Neural cell (in vitro differentiated cells): ENCODE results near the gene CFB. TPM values are rescaled to one million over a fixed set of nuclear protein-coding genes. Genes with fewer than 3 reads are reported as not detected.
A peak's percentile ranks its signal among the peaks of the same experiment; 100 is the strongest.

ENCODE experiments used
- H2AFZ ChIP-seq: fragments of 200-600, 300-800 bp; sonication (generic), shearing (Covaris generic); 2 replicates; pipeline ENCODE4 v1.6.0; 2014; ENCODE audit warnings: low read depth, mild to moderate bottlenecking, antibody characterized with exemption, low read length, moderate library complexity
- H3F3A ChIP-seq: fragments of 200-600 bp; shearing (Covaris generic); 2 replicates; pipeline ENCODE4 v1.6.1; 2016; ENCODE audit warnings: mild to moderate bottlenecking, moderate library complexity, mixed read lengths, antibody characterized with exemption, low read length; ENCODE audit not compliant: insufficient read depth, poor library complexity, severe bottlenecking
- H3K27ac ChIP-seq: fragments of 200-600, 300-800 bp; sonication (generic), shearing (Covaris generic); 2 replicates; pipeline ENCODE4 v1.5.1; 2014; ENCODE audit warnings: mild to moderate bottlenecking, low read length, moderate library complexity
- H3K27me3 ChIP-seq: fragments of 300-800, 200-600 bp; sonication (generic), shearing (Covaris generic); 2 replicates; pipeline ENCODE4 v1.6.0; 2014; ENCODE audit warnings: mild to moderate bottlenecking, low read depth, low read length, moderate library complexity; ENCODE audit not compliant: insufficient read depth
- H3K36me3 ChIP-seq: fragments of 300-800, 200-600 bp; sonication (generic), shearing (Covaris generic); 2 replicates; pipeline ENCODE4 v1.5.1; 2014; ENCODE audit warnings: mild to moderate bottlenecking, antibody characterized with exemption, low read length, moderate library complexity; ENCODE audit not compliant: insufficient read depth
- H3K4me2 ChIP-seq: fragments of 300-800, 200-600 bp; sonication (generic), shearing (Covaris generic); 2 replicates; pipeline ENCODE4 v1.6.0; 2014; ENCODE audit warnings: mild to moderate bottlenecking, low read length
- H3K4me3 ChIP-seq: fragments of 300-800, 200-600 bp; sonication (generic), shearing (Covaris generic); 2 replicates; pipeline ENCODE4 v1.5.1; 2014; ENCODE audit warnings: mild to moderate bottlenecking, low read length, moderate library complexity
- H3K79me2 ChIP-seq: fragments of 200-600 bp; shearing (Covaris generic); replicated peaks from 2 replicates; pipeline ENCODE4 v1.6.0; 2014; ENCODE audit warnings: mild to moderate bottlenecking, low read length, moderate library complexity; ENCODE audit not compliant: insufficient read depth
- H3K9ac ChIP-seq: fragments of 300-800, 200-600 bp; sonication (generic), shearing (Covaris generic); 2 replicates; pipeline ENCODE4 v1.6.1; 2016; ENCODE audit warnings: mild to moderate bottlenecking, low read length, mixed read lengths
- H3K9me2 ChIP-seq: fragments of 200-600 bp; shearing (Covaris generic); 2 replicates; pipeline ENCODE4 v1.6.1; 2016; ENCODE audit warnings: mild to moderate bottlenecking, low read length, mixed read lengths; ENCODE audit not compliant: insufficient read depth
- H3K9me3 ChIP-seq: fragments of 200-600, 300-800 bp; sonication (generic), shearing (Covaris generic); 2 replicates; pipeline ENCODE4 v1.6.1; 2016; ENCODE audit warnings: mild to moderate bottlenecking, mixed run types, low read length, moderate library complexity, mixed read lengths
- H4K20me1 ChIP-seq: fragments of 200-600 bp; shearing (Covaris generic); 2 replicates; pipeline ENCODE4 v1.6.1; 2016; ENCODE audit warnings: mild to moderate bottlenecking, mixed run types; ENCODE audit not compliant: insufficient read depth
- CTCF ChIP-seq: fragments of 450-650 bp; IDR thresholded peaks from 2 replicates; pipeline ENCODE4 v1.5.1; 2014; ENCODE audit warnings: antibody characterized with exemption, mild to moderate bottlenecking, moderate library complexity; ENCODE audit not compliant: poor library complexity, severe bottlenecking
- EP300 ChIP-seq: fragments of 450-650 bp; conservative IDR thresholded peaks from 2 replicates; pipeline ENCODE4 v1.6.1; 2014; ENCODE audit warnings: antibody characterized with exemption, mild to moderate bottlenecking, moderate library complexity; ENCODE audit not compliant: poor library complexity, severe bottlenecking
- EZH2 ChIP-seq: fragments of 200-600, 300-800 bp; shearing (Covaris generic), sonication (generic); IDR thresholded peaks from 2 replicates; pipeline ENCODE4 v1.6.1; 2014; ENCODE audit warnings: antibody characterized with exemption, low read length, borderline replicate concordance, mild to moderate bottlenecking; ENCODE audit not compliant: insufficient read depth, poor library complexity, severe bottlenecking
- MXI1 ChIP-seq: fragments of 450-650 bp; conservative IDR thresholded peaks from 2 replicates; pipeline ENCODE4 v1.6.1; 2014; ENCODE audit warnings: antibody characterized with exemption, mild to moderate bottlenecking; ENCODE audit not compliant: poor library complexity, severe bottlenecking
- POLR2AphosphoS5 ChIP-seq: IDR thresholded peaks from 2 replicates; pipeline ENCODE4 v1.6.1; 2012
- RAD21 ChIP-seq: fragments of 450-650 bp; conservative IDR thresholded peaks from 2 replicates; pipeline ENCODE4 v1.6.1; 2014; ENCODE audit warnings: antibody characterized with exemption, mild to moderate bottlenecking, moderate library complexity
- REST ChIP-seq: IDR thresholded peaks from 2 replicates; pipeline ENCODE4 v1.6.1; 2012; ENCODE audit warnings: borderline replicate concordance
- SMC3 ChIP-seq: fragments of 450-650 bp; conservative IDR thresholded peaks from 2 replicates; pipeline ENCODE4 v1.6.1; 2014; ENCODE audit warnings: antibody characterized with exemption, mild to moderate bottlenecking, moderate library complexity; ENCODE audit not compliant: poor library complexity
- TAF1 ChIP-seq: IDR thresholded peaks from 2 replicates; pipeline ENCODE4 v1.6.1; 2012; ENCODE audit warnings: low read depth
- polyA plus RNA-seq: library from polyadenylated mRNA; depleted of rRNA; stranded (reverse); fragments of >200 nt; gene quantifications from 2 replicates; pipeline ENCODE4 v1.2.3, GENCODE V29; 2014

CFB gene
- polyA plus RNA-seq, 1 donor from 2014 or later: 0.97 TPM

GRCh38 chr6:31897612-31898382, 48.1 kb upstream of the CFB start, which contains the start of gene EHMT2:
Gene EHMT2 (minus strand): TSS chr6:31897698. CDS start chr6:31897677, 21 bp downstream.
- TF ChIP-seq EZH2 (no peak), CTCF (peak; percentile 48), SMC3 (no peak), POLR2AphosphoS5 (peak; percentile 69), EP300 (no peak), REST (peak; percentile 67), TAF1 (peak; percentile 71), RAD21 (peak; percentile 20), MXI1 (peak; percentile 76)
- Histone ChIP-seq H4K20me1 (no peaks in the 10 kb centered on the region), H3K27ac (peak within 1 kb of the TSS; percentile 74), H3K9me2 (no peaks in the 10 kb centered on the region), H3K36me3 (peaks cover 6% of the 10 kb centered on the region), H3K79me2 (peaks cover 35% of the 10 kb centered on the region), H2AFZ (peak within 1 kb of the TSS; percentile 58), H3F3A (peaks cover under 1% of the 10 kb centered on the region), H3K4me3 (peak within 1 kb of the TSS; percentile 98), H3K9me3 (no peaks in the 10 kb centered on the region), H3K27me3 (no peaks in the 10 kb centered on the region), H3K4me2 (peak within 1 kb of the TSS; percentile 90), H3K9ac (peak within 1 kb of the TSS; percentile 87)

GRCh38 chr6:31898383-31899011, 47.4 kb upstream of the CFB start:
- peaks cover 35% of the 10 kb centered on the region for H3K79me2 ChIP-seq

More at GRCh38 chr6:31898383-31899011, 47.4 kb upstream of the CFB start:
- H2AFZ ChIP-seq: peak overlapping the region; percentile 58
- peaks cover 4% of the 10 kb centered on the region for H3F3A ChIP-seq
- no peaks in the 10 kb centered on the region for H3K27me3 ChIP-seq
- H3K4me3 ChIP-seq: peak overlapping the region; percentile 98
- peak overlapping the region; percentile 74 for H3K27ac ChIP-seq
- H3K9me2 ChIP-seq: no peaks in the 10 kb centered on the region
- peak overlapping the region; percentile 90 for H3K4me2 ChIP-seq
- TF ChIP-seq TAF1 (no peak), POLR2AphosphoS5 (peak; percentile 19)
- H3K9me3 ChIP-seq: no peaks in the 10 kb centered on the region
- peaks cover 6% of the 10 kb centered on the region for H3K36me3 ChIP-seq
- H3K9ac ChIP-seq: peak overlapping the region; percentile 87
- H4K20me1 ChIP-seq: no peaks in the 10 kb centered on the region
